ENCODE results near the gene PDGFRB. TPM values are rescaled to one million over a fixed set of nuclear protein-coding genes. Genes with fewer than 3 reads are reported as not detected.

The PDGFRB gene
- total and polyA plus RNA-seq, 2 experiments from 2014 or later: 4.2 to 5.3 TPM

GRCh38 chr5:150139334-150139733, 16.3 kb downstream of the PDGFRB start:
- H3K4me1 ChIP-seq (ENCODE audit: low read depth): peaks cover 52% of the 10 kb centered on the region
- peak overlapping the region; percentile 33 for H3K27ac ChIP-seq
- no peaks in the 10 kb centered on the region for H3K9me3 ChIP-seq (ENCODE audit: low read depth)
- H3K36me3 ChIP-seq: no peaks in the 10 kb centered on the region
- no peaks in the 10 kb centered on the region for H3K27me3 ChIP-seq
- no peak for TF ChIP-seq CTCF (IDR thresholded peaks at IDR 0.05; ENCODE audit: low read depth, low read length)
- DNase-seq (ENCODE audit: low read depth in 1 of 2, low spot score in 1 of 2): peak in 1 of 2 donors; percentile 41
- H3K4me3 ChIP-seq: no peak overlapping the region

GRCh38 chr5:150138551-150139265, 16.9 kb downstream of the PDGFRB start:
- no peaks in the 10 kb centered on the region for H3K36me3 ChIP-seq
- DNase-seq (ENCODE audit: low read depth in 1 of 2, low spot score in 1 of 2): peak; percentile 69 to 89
- peaks cover 46% of the 10 kb centered on the region for H3K4me1 ChIP-seq (ENCODE audit: low read depth)
- peak overlapping the region; percentile 33 for H3K27ac ChIP-seq
- no peak for TF ChIP-seq CTCF (IDR thresholded peaks at IDR 0.05; ENCODE audit: low read depth, low read length)
- H3K4me3 ChIP-seq: no peak overlapping the region
- H3K27me3 ChIP-seq: no peaks in the 10 kb centered on the region
- H3K9me3 ChIP-seq (ENCODE audit: low read depth): no peaks in the 10 kb centered on the region

GRCh38 chr5:150137997-150138396, 17.6 kb downstream of the PDGFRB start:
- peak overlapping the region; percentile 68 for H3K27ac ChIP-seq
- H3K36me3 ChIP-seq: no peaks in the 10 kb centered on the region
- no peaks in the 10 kb centered on the region for H3K27me3 ChIP-seq
- no peak for TF ChIP-seq CTCF (IDR thresholded peaks at IDR 0.05; ENCODE audit: low read depth, low read length)
- peaks cover 41% of the 10 kb centered on the region for H3K4me1 ChIP-seq (ENCODE audit: low read depth)
- no peaks in the 10 kb centered on the region for H3K9me3 ChIP-seq (ENCODE audit: low read depth)
- no peak overlapping the region for H3K4me3 ChIP-seq
- peak in 1 of 2 donors; percentile 57 for DNase-seq (ENCODE audit: low read depth in 1 of 2, low spot score in 1 of 2)

GRCh38 chr5:150137168-150137957, 18.3 kb downstream of the PDGFRB start:
- Histone ChIP-seq H3K4me3 (no peak overlapping the region), H3K27ac (peak overlapping the region; percentile 68), H3K4me1 (ENCODE audit: low read depth) (peaks cover 34% of the 10 kb centered on the region), H3K9me3 (ENCODE audit: low read depth) (no peaks in the 10 kb centered on the region), H3K36me3 (no peaks in the 10 kb centered on the region), H3K27me3 (no peaks in the 10 kb centered on the region)
- DNase-seq (ENCODE audit: low read depth in 1 of 2, low spot score in 1 of 2): peak; percentile 51 to 79
- TF ChIP-seq CTCF (IDR thresholded peaks at IDR 0.05; ENCODE audit: low read depth, low read length): no peak

- no peaks in the 10 kb centered on the region for H3K36me3 ChIP-seq
- no peak overlapping the region for H3K4me3 ChIP-seq
- H3K4me1 ChIP-seq (ENCODE audit: low read depth): peaks cover 27% of the 10 kb centered on the region
- peak overlapping the region; percentile 6 for H3K27ac ChIP-seq
- no peak for TF ChIP-seq CTCF (IDR thresholded peaks at IDR 0.05; ENCODE audit: low read depth, low read length)
- H3K27me3 ChIP-seq: no peaks in the 10 kb centered on the region
- DNase-seq (ENCODE audit: low read depth in 1 of 2, low spot score in 1 of 2): no peak
- no peaks in the 10 kb centered on the region for H3K9me3 ChIP-seq (ENCODE audit: low read depth)
These were observed 19.1 kb downstream of the PDGFRB start for GRCh38 chr5:150136305-150137167.

All from cardiac muscle cell (in vitro differentiated cells and primary cell).